Thymus (tissue), 11 donors: ENCODE data around the gene C2orf74. TPM values are rescaled to one million over a fixed set of nuclear protein-coding genes. Genes with fewer than 3 reads are reported as not detected.
"Not testable (repeated sequence)": the region's sequence is repeated elsewhere in the genome, so short reads cannot be mapped to it uniquely, and the experiment has no call there.

Experiments used
- DNase-seq, 9 donors: peaks; one replicate each; pipeline ENCODE4 v3.0.0-alpha.2; 2013; ENCODE audit warnings: low spot score in 9 of 9, low read depth in 6 of 9, missing footprints in 1 of 9
- H3K27ac ChIP-seq, 2 donors: one replicate each; pipeline ENCODE4 v1.5.1; 2013; ENCODE audit warnings: control low read depth in 1 of 2, low read depth in 1 of 2, low read length in 1 of 2, mild to moderate bottlenecking in 1 of 2, moderate library complexity in 1 of 2
- H3K27me3 ChIP-seq, 2 donors: one replicate each; pipeline ENCODE4 v1.5.1; 2013; ENCODE audit warnings: low read length in 1 of 2; ENCODE audit not compliant: control insufficient read depth in 2 of 2, insufficient read depth in 1 of 2
- H3K36me3 ChIP-seq, 2 donors: one replicate each; pipeline ENCODE4 v1.5.1; 2013; ENCODE audit warnings: low read length in 1 of 2, mild to moderate bottlenecking in 1 of 2, moderate library complexity in 1 of 2; ENCODE audit not compliant: control insufficient read depth in 2 of 2, insufficient read depth in 2 of 2
- H3K4me1 ChIP-seq, 2 donors: one replicate each; pipeline ENCODE4 v1.5.1; 2013; ENCODE audit warnings: low read length in 2 of 2; ENCODE audit not compliant: control insufficient read depth in 2 of 2, insufficient read depth in 2 of 2
- H3K4me3 ChIP-seq, 2 donors: one replicate each; pipeline ENCODE4 v1.5.1; 2013; ENCODE audit warnings: low read length in 2 of 2, control low read depth in 1 of 2, mild to moderate bottlenecking in 1 of 2
- H3K9me3 ChIP-seq, 2 donors: one replicate each; pipeline ENCODE4 v1.5.1; 2013; ENCODE audit warnings: low read length in 1 of 2, mild to moderate bottlenecking in 1 of 2; ENCODE audit not compliant: control insufficient read depth in 2 of 2, insufficient read depth in 1 of 2
- WGBS: extraction: QIAGEN DNeasy Blood & Tissue Kit; methylation state at CpG from one replicate; pipeline ENCODE4 v1.1.7; 2013; 5-methylcytosine and 5-hydroxymethylcytosine counted together
- polyA plus RNA-seq: library from polyadenylated mRNA; stranded (reverse); fragments of 200-250 nt; gene quantifications from one replicate; pipeline ENCODE4 v1.2.3, GENCODE V29; 2013
- total RNA-seq: library from RNA; stranded (reverse); fragments of 120-200 nt; gene quantifications from one replicate; pipeline ENCODE4 v1.2.4, GENCODE V29; 2013
- donor health status: healthy.

C2orf74 gene
- total and polyA plus RNA-seq, 2 donors, result 29.8 to 51.6 TPM

DNA sequence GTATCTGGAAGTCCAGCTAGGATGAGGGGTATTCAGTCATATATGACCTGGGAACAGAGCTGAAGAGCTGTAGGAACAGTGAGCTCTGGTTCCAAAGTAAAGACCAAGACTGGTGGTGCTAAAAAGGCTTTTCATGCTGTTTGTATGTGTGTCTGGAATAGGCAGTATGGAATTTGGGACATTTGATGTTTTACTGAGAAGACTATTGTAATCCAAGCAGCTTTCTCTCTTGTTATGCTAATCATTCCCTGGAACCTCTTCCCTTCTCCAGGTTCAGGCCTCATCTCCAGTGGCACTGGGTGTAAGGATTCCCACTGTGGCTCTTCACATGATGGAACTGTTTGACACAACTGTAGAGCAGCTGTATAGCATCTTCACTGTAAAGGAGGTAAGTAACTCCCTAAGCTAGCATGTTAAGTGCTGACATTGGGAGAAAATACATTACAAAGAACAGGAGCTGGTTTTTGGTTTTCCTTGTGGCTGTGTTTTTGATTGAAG, 23.3 kb downstream of the C2orf74 start:
- H3K9me3 ChIP-seq, result no peaks in the 10 kb centered on the region
- H3K4me1 ChIP-seq, result peaks cover 0 to 8% of the 10 kb centered on the region in 2 donors
- no peak overlapping the region for H3K27ac ChIP-seq
- no peaks in the 10 kb centered on the region for H3K27me3 ChIP-seq
- no peak overlapping the region for H3K4me3 ChIP-seq
- DNase-seq, result no peak
- H3K36me3 ChIP-seq, result peaks cover 73 to 98% of the 10 kb centered on the region in 2 donors

DNA sequence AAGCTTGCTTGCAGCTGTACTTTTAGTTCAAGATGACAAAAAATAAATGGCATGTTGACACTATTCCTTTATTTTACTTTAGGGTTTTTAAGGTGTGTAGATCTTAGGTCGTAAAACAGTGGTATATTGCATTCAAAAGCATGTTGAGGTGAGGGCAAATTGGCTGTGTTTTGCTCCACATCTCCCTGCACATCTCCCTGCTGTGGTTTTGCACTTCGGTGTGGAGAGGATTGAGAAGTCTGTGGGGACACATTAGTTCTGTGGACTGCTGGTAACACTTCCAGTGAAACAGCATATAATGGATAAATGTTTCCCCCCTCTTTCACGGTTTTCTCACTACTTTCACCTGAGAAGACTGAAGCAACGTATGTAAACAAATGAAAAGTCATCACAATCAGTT, 25.1 kb downstream of the C2orf74 start:
- Histone ChIP-seq H3K4me3 (no peak overlapping the region), H3K27ac (peak overlapping the region in 1 of 2 donors; percentile 11), H3K36me3 (peaks cover 69 to 94% of the 10 kb centered on the region in 2 donors), H3K27me3 (no peaks in the 10 kb centered on the region), H3K9me3 (no peaks in the 10 kb centered on the region), H3K4me1 (no peaks in the 10 kb centered on the region)
- no peak for DNase-seq
- 97% methylated on average over 4 of the region's 4 CpGs for WGBS

DNA sequence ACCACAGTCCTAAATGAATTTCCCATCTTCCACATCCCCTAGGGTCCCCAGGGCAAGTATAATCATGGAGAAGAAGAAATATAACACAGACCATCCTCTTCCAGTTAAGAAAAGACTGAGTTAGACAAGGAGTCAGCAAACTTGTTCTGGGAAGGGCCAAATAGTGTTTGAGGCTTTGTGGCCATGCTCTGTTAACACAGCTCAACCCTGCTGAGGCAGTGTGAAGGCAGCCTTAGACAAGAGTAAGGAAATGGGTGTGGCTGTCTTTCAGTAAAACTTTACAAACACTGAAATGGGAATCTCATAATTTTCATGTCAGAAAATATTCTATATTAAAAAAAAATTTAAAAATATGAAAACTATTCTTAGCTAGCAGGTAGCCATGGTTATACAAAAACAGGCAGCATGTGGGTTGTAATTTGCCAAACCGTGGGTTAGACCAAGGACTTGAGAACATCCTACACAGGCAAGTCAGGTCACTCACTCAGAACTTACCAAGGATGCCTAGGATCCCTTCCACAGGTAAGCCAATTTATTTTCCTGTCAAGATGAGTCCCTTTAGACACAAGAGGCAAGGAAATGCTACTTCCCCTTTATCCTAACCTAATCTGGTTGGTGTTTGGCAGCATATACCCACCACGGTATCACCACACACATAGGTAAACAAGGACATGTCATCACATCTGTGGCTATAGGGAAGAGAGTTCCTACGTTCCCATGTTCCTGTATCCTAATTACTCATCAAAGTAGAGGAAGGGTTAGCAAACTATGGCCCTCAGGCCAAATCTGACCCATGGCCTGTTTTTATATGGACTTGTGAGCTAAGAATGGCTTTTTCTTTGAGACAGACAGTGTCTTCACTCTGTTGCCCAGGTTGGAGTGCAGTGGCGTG, 31.9 kb downstream of the C2orf74 start:
- H3K4me3 ChIP-seq, result no peak overlapping the region
- H3K27ac ChIP-seq, result no peak overlapping the region
- peaks cover 38 to 47% of the 10 kb centered on the region in 2 donors for H3K36me3 ChIP-seq
- DNase-seq, result no peak
- no peaks in the 10 kb centered on the region for H3K27me3 ChIP-seq
- no peaks in the 10 kb centered on the region for H3K9me3 ChIP-seq
- 94% methylated on average over 4 of the region's 4 CpGs for WGBS
- H3K4me1 ChIP-seq, result no peaks in the 10 kb centered on the region

DNA sequence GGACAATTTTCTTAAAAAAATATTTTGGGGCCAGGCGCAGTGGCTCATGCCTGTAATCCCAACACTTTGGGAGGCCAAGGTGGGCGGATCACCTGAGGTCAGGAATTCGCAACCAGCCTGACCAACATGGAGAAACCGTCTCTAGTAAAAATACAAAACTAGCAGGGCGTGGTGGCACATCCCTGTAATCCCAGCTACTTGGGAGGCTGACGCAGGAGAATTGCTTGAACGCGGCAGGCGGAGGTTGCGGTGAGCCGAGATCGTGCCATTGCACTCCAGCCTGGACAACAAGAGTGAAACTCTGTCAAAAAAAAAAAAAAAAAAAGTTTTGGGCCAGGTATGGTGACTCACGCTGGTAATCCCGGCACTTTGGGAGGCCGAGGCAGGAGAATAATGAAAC, 32.7 kb downstream of the C2orf74 start:
- H3K9me3 ChIP-seq, H3K27me3 ChIP-seq, H3K27ac ChIP-seq, H3K4me3 ChIP-seq, H3K4me1 ChIP-seq, DNase-seq: not testable (repeated sequence)
- H3K36me3 ChIP-seq, result peaks cover 34 to 40% of the 10 kb centered on the region in 2 donors
- 95% methylated on average over 15 of the region's 15 CpGs for WGBS

DNA sequence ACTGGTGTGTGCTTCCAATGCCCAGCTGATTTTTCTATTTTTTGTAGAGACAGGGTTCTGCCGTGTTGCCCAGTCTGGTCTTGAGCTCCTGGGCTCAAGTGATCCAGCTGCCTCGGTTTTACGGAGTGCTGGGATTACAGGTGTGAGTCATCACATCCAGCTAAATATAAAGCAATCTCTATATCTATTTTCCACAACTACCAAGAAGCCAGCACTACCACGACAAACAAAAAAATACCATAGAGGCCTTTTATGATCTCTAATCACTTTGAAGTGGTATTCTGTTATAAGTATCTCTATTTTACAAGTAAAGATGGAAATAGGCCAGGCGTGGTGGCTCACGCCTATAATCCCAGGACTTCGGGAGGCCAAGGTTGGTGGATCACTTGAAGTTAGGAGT, 34.7 kb downstream of the C2orf74 start:
- Histone ChIP-seq H3K27me3 (no peaks in the 10 kb centered on the region), H3K4me3 (no peak overlapping the region), H3K36me3 (peaks cover 25 to 38% of the 10 kb centered on the region in 2 donors), H3K27ac (no peak overlapping the region), H3K4me1 (no peaks in the 10 kb centered on the region), H3K9me3 (no peaks in the 10 kb centered on the region)
- DNase-seq, result no peak
- 97% methylated on average over 7 of the region's 7 CpGs for whole genome bisulfite sequencing

DNA sequence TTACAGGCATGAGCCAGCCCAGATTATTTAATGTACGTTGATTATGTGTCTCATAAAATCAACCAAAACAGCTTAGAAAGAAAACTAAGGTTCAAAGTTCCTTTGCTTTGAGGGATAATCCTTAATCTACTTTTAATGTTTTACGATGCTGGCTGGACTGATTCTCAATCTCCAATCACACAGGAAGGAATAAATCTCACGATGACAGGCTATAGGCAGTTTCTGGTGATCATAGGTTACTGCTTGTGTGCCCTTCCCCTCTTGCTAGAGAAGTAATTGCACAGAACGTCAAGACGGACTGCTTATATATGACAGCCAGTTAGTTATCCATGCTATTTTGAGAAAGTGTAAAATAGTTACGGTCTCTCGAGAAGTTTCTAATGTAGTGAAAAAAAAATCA, 43.1 kb downstream of the C2orf74 start:
- WGBS, result 98% methylated on average over 7 of the region's 7 CpGs
- no peaks in the 10 kb centered on the region for H3K4me1 ChIP-seq
- no peak overlapping the region for H3K4me3 ChIP-seq
- peaks cover 35 to 72% of the 10 kb centered on the region in 2 donors for H3K36me3 ChIP-seq
- no peaks in the 10 kb centered on the region for H3K27me3 ChIP-seq
- H3K9me3 ChIP-seq, result no peaks in the 10 kb centered on the region
- no peak for DNase-seq
- no peak overlapping the region for H3K27ac ChIP-seq

DNA sequence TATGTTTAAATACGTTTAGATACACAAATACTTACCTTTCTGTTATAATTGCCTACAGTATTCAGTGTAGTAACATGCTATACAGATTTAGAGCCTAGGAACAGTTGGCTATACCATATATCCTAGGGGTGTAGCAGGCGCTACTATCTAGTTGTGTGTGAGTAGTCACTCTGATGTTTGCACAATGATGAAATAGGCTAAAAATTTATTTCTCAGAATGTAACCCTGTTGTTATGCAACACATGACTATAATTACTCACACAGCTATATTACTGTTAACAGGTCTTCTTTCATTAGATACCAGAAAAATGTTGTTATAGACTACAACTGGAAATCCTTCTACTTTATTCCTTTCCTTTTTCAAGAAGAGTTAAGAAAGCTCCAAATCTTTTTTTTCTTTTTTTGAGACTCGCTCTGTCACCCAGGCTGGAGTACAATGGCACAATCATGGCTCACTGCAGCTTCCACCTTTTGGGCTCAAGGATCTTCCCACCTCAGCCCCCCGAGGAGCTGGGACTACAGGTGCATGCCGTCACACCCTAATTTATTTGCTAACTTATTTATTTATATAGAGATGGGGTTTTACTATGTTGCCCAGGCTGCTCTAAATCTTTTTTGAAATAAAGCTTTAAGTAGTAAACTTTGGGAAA, 48.5 kb downstream of the C2orf74 start:
- WGBS, result 98% methylated on average over 5 of the region's 5 CpGs
- Histone ChIP-seq H3K9me3 (no peaks in the 10 kb centered on the region), H3K4me1 (no peaks in the 10 kb centered on the region), H3K27ac (no peak overlapping the region), H3K4me3 (no peak overlapping the region), H3K27me3 (no peaks in the 10 kb centered on the region), H3K36me3 (peaks cover 22 to 64% of the 10 kb centered on the region in 2 donors)
- DNase-seq, result no peak

DNA sequence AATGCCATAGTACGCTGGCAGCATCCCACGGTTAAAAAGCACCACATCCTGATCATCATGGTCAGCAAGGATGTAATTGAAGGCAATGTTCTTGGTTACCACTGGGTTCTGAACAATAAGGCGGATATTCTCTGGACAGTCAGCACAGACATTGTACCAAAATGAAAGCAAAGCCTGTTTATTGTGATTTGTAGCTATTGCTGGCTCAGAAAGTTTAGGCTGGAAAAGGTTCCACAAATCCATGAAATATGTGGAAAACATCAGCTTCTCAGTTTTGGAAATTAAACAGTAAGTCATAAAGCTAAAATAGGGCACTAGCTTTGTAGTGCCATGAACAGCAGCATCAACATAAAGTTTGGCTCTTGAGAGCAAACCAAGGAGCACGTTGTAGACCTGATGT, 52.2 kb downstream of the C2orf74 start:
- Histone ChIP-seq H3K27ac (no peak overlapping the region), H3K4me1 (no peaks in the 10 kb centered on the region), H3K4me3 (no peak overlapping the region), H3K36me3 (peaks cover 13 to 51% of the 10 kb centered on the region in 2 donors), H3K9me3 (no peaks in the 10 kb centered on the region), H3K27me3 (no peaks in the 10 kb centered on the region)
- DNase-seq, result no peak
- 97% methylated on average over 4 of the region's 4 CpGs for whole genome bisulfite sequencing
